Thoracic aorta (tissue), 2 donors: ENCODE results near the gene GOLPH3L. TPM values are rescaled to one million over a fixed set of nuclear protein-coding genes. Genes with fewer than 3 reads are reported as not detected.

Experiments
- ATAC-seq: fragments of 150-250 bp; one replicate; pipeline ENCODE4 v1.8.0; 2017; ENCODE audit warnings: low read depth; ENCODE audit not compliant: insufficient number of reproducible peaks, low FRiP score
- DNase-seq: peaks from one replicate; pipeline ENCODE4 v3.0.0-alpha.2; 2020; ENCODE audit warnings: low spot score
- H3K27ac ChIP-seq, 2 donors: fragments of 200-600 bp; sonication (generic); 1 replicate in 1 of 2; 2 replicates in 1 of 2; pipeline ENCODE4 v1.5.1; 2016; ENCODE audit warnings: mild to moderate bottlenecking in 2 of 2, moderate library complexity in 2 of 2
- H3K27me3 ChIP-seq: fragments of 200-600 bp; sonication (generic); replicated peaks from 2 replicates; pipeline ENCODE4 v1.6.0; 2016; ENCODE audit warnings: mild to moderate bottlenecking; ENCODE audit not compliant: insufficient read depth
- H3K36me3 ChIP-seq: fragments of 200-600 bp; sonication (generic); one replicate; pipeline ENCODE4 v1.5.1; 2016
- H3K4me1 ChIP-seq, 2 donors: fragments of 200-600 bp; sonication (generic); 1 replicate in 1 of 2; 2 replicates in 1 of 2; pipeline versions ENCODE4 v1.5.1 to v1.6.0; 2016; ENCODE audit warnings: low read depth in 2 of 2, mild to moderate bottlenecking in 1 of 2; ENCODE audit not compliant: control insufficient read depth in 1 of 2
- H3K4me3 ChIP-seq: fragments of 200-600 bp; sonication (generic); 2 replicates; pipeline ENCODE4 v1.5.1; 2016; ENCODE audit warnings: mild to moderate bottlenecking
- H3K9me3 ChIP-seq: fragments of 200-600 bp; sonication (generic); 2 replicates; pipeline ENCODE4 v1.5.1; 2016
- total RNA-seq, 2 donors: library from RNA; depleted of rRNA; stranded (reverse); fragments of >200 nt; gene quantifications; one replicate each; pipeline versions ENCODE4 v1.1.0 to v1.2.3, GENCODE V29; 2016
- TF ChIP-seq, protein P1 (sequence below): fragments of 200-600 bp; sonication (generic); IDR thresholded peaks from one replicate; pipeline ENCODE4 v1.5.1; 2019; ENCODE audit warnings: antibody characterized with exemption

The GOLPH3L gene
- total RNA-seq, 2 donors from 2014 or later, result 13.7 to 15.6 TPM

DNA sequence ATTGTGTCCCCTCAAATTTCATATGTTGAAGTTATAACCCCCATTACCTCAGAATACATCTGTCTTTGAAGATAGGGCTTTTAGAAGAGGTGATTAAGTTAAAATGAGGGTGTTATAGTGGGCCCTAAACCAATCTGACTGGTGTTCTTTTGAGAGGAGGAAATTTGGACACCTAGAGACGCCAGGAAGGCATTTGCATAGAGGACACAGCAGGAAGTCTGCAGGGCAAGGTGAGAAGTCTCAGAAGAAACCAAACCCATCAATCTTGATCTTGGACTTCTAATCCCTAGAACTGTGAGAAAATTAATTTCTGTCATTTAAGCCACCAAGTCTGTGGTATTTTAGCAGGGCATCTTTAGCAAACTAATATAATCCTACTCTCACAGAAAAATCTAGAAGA lies 13.0 kb downstream of the GOLPH3L start:
- Histone ChIP-seq H3K27me3 (no peaks in the 10 kb centered on the region), H3K4me1 (no peaks in the 10 kb centered on the region), H3K9me3 (no peaks in the 10 kb centered on the region), H3K27ac (no peak overlapping the region), H3K4me3 (no peak overlapping the region), H3K36me3 (peaks cover 9% of the 10 kb centered on the region)
- TF ChIP-seq, protein P1, sequence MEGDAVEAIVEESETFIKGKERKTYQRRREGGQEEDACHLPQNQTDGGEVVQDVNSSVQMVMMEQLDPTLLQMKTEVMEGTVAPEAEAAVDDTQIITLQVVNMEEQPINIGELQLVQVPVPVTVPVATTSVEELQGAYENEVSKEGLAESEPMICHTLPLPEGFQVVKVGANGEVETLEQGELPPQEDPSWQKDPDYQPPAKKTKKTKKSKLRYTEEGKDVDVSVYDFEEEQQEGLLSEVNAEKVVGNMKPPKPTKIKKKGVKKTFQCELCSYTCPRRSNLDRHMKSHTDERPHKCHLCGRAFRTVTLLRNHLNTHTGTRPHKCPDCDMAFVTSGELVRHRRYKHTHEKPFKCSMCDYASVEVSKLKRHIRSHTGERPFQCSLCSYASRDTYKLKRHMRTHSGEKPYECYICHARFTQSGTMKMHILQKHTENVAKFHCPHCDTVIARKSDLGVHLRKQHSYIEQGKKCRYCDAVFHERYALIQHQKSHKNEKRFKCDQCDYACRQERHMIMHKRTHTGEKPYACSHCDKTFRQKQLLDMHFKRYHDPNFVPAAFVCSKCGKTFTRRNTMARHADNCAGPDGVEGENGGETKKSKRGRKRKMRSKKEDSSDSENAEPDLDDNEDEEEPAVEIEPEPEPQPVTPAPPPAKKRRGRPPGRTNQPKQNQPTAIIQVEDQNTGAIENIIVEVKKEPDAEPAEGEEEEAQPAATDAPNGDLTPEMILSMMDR, result no peak
- DNase-seq (no peak), ATAC-seq (no peak)

GRCh38 chr1:150678988-150679387 lies 18.0 kb downstream of the GOLPH3L start:
- Histone ChIP-seq H3K36me3 (no peaks in the 10 kb centered on the region), H3K27me3 (no peaks in the 10 kb centered on the region), H3K4me3 (no peak overlapping the region), H3K27ac (no peak overlapping the region), H3K9me3 (no peaks in the 10 kb centered on the region), H3K4me1 (no peaks in the 10 kb centered on the region)
- TF ChIP-seq, protein P1, result no peak
- ATAC-seq (no peak), DNase-seq (no peak)

DNA sequence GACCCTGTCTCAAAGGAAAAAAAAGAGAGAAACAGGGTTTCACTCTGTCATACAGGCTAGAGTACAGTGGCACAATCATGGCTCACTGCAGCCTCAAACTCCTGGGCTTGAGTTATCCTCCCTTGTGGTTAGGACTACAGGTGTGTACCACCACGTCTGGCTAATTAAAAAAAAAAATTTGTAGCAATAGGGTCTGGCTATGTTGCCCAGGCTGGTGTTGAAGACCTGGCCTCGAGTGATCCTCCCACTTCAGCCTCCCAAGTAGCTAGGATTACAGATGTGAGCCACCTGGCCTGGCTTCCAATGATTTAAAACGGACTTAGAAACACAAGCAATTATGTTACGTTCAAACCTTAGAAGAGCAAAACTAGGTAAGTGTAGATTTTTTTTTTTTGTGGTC lies 22.1 kb downstream of the GOLPH3L start:
- ATAC-seq, result no peak
- TF ChIP-seq, protein P1, result no peak

DNA sequence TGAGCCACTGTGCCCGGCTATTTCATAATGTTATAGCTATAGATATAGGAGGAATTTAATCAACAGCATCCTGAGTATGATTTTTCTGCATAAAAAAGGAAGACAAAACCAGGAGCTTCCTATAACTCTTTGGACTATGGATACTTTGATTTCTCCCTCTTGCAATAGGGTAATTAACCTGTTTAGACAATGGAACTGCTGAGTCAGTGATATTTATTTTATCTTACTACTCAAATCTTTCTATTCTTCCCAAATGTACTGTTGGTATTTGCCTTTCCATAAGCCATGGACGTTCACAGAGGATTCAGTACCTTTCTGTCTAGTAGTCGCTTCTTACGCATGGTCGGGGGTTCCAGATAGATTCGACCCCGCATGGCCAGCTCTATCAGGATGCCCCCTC lies 33.6 kb downstream of the GOLPH3L start:
- no peaks in the 10 kb centered on the region for H3K27me3 ChIP-seq
- H3K36me3 ChIP-seq, result no peaks in the 10 kb centered on the region
- ATAC-seq (no peak), DNase-seq (no peak)
- H3K9me3 ChIP-seq, result no peaks in the 10 kb centered on the region
- H3K4me3 ChIP-seq, result no peak overlapping the region
- no peak overlapping the region for H3K27ac ChIP-seq
- H3K4me1 ChIP-seq, result no peaks in the 10 kb centered on the region
- TF ChIP-seq, protein P1, result no peak

More for the DNA sequence above, 22.1 kb downstream of the GOLPH3L start:
- Histone ChIP-seq H3K4me3 (no peak overlapping the region), H3K27ac (no peak overlapping the region), H3K4me1 (no peaks in the 10 kb centered on the region), H3K36me3 (no peaks in the 10 kb centered on the region), H3K27me3 (no peaks in the 10 kb centered on the region), H3K9me3 (no peaks in the 10 kb centered on the region)
- DNase-seq, result no peak

- Histone ChIP-seq H3K36me3 (no peaks in the 10 kb centered on the region), H3K27ac (no peak overlapping the region), H3K27me3 (no peaks in the 10 kb centered on the region), H3K4me1 (no peaks in the 10 kb centered on the region), H3K4me3 (no peak overlapping the region), H3K9me3 (no peaks in the 10 kb centered on the region)
- no peak for ATAC-seq
- TF ChIP-seq, protein P1, result no peak
- DNase-seq, result no peak
These were observed 34.1 kb downstream of the GOLPH3L start for GRCh38 chr1:150662811-150663210.
